ENCODE results near the gene OTOGL.

DNA sequence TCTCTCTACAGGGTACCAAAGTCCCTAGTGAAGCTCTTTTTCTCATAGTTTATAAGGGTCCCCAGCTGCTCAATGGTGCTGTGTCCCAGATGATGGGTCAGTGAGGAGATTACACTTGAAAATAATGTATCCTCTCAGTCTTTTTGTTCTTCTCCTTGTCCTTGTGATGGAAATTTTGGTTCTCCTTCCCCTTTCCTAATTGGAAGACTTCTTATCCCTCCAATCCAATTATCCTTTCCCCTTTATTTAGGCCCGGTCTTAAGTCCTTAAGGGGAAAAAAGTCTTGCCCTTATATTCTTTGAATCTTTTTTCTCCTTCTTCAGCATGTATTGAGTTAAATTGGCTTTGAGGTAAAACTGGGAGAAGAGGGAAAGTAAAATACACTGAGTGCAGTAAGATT lies 218.6 kb downstream of the OTOGL start:
- TF ChIP-seq, protein P1, sequence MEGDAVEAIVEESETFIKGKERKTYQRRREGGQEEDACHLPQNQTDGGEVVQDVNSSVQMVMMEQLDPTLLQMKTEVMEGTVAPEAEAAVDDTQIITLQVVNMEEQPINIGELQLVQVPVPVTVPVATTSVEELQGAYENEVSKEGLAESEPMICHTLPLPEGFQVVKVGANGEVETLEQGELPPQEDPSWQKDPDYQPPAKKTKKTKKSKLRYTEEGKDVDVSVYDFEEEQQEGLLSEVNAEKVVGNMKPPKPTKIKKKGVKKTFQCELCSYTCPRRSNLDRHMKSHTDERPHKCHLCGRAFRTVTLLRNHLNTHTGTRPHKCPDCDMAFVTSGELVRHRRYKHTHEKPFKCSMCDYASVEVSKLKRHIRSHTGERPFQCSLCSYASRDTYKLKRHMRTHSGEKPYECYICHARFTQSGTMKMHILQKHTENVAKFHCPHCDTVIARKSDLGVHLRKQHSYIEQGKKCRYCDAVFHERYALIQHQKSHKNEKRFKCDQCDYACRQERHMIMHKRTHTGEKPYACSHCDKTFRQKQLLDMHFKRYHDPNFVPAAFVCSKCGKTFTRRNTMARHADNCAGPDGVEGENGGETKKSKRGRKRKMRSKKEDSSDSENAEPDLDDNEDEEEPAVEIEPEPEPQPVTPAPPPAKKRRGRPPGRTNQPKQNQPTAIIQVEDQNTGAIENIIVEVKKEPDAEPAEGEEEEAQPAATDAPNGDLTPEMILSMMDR (IDR thresholded peaks at IDR 0.05): no peak
- TF ChIP-seq RAD21 (conservative IDR thresholded peaks at IDR 0.05 in 1 of 2, IDR thresholded peaks at IDR 0.05 in 1 of 2): no peak
- TF ChIP-seq POLR2A (IDR thresholded peaks at IDR 0.05; ENCODE audit: low read length): no peak
- no peak for TF ChIP-seq RNF2 (IDR thresholded peaks at IDR 0.05; ENCODE audit: borderline replicate concordance, low read depth)
- TF ChIP-seq, protein P2, sequence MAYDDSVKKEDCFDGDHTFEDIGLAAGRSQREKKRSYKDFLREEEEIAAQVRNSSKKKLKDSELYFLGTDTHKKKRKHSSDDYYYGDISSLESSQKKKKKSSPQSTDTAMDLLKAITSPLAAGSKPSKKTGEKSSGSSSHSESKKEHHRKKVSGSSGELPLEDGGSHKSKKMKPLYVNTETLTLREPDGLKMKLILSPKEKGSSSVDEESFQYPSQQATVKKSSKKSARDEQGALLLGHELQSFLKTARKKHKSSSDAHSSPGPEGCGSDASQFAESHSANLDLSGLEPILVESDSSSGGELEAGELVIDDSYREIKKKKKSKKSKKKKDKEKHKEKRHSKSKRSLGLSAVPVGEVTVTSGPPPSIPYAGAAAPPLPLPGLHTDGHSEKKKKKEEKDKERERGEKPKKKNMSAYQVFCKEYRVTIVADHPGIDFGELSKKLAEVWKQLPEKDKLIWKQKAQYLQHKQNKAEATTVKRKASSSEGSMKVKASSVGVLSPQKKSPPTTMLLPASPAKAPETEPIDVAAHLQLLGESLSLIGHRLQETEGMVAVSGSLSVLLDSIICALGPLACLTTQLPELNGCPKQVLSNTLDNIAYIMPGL (CRISPR knock-in tag; IDR thresholded peaks at IDR 0.05; ENCODE audit: borderline replicate concordance): no peak
- TF ChIP-seq, protein P3, sequence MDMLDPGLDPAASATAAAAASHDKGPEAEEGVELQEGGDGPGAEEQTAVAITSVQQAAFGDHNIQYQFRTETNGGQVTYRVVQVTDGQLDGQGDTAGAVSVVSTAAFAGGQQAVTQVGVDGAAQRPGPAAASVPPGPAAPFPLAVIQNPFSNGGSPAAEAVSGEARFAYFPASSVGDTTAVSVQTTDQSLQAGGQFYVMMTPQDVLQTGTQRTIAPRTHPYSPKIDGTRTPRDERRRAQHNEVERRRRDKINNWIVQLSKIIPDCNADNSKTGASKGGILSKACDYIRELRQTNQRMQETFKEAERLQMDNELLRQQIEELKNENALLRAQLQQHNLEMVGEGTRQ (IDR thresholded peaks at IDR 0.05): no peak
- no peak for TF ChIP-seq ESRRA (IDR thresholded peaks at IDR 0.05; ENCODE audit: borderline replicate concordance, low read length)
- no peak for TF ChIP-seq JUN (IDR thresholded peaks at IDR 0.05)
- no peak for TF ChIP-seq RARB (CRISPR knock-in tag; IDR thresholded peaks at IDR 0.05)
- TF ChIP-seq POLR2AphosphoS2 (conservative IDR thresholded peaks at IDR 0.05; ENCODE audit: low read length): no peak
- no peak for TF ChIP-seq CEBPB (IDR thresholded peaks at IDR 0.05)
- TF ChIP-seq JUNB (IDR thresholded peaks at IDR 0.05): no peak
